ENCODE measurements around the gene FBLN5.
"Not testable (repeated sequence)": the region's sequence is repeated elsewhere in the genome, so short reads cannot be mapped to it uniquely, and the experiment has no call there.

The FBLN5 gene

GRCh38 chr14:91857614-91858013 is 89.9 kb downstream of the FBLN5 start:
- no peak for DNase-seq

- no peak for DNase-seq
Measured at GRCh38 chr14:91854327-91854934, 93.1 kb downstream of the FBLN5 start.

GRCh38 chr14:91851563-91851962 is 95.9 kb downstream of the FBLN5 start:
- no peak for DNase-seq

GRCh38 chr14:91848504-91849001 is 98.9 kb downstream of the FBLN5 start:
- DNase-seq = no peak

- no peak for DNase-seq
Measured at GRCh38 chr14:91847693-91848092, 99.8 kb downstream of the FBLN5 start.

- no peak for DNase-seq
Measured at GRCh38 chr14:91845652-91846051, 101.8 kb downstream of the FBLN5 start.

GRCh38 chr14:91845056-91845455 is 102.4 kb downstream of the FBLN5 start:
- DNase-seq = not testable (repeated sequence)

- no peak for DNase-seq
Measured at GRCh38 chr14:91844029-91844428, 103.5 kb downstream of the FBLN5 start.

- no peak for DNase-seq
Measured at GRCh38 chr14:91843437-91843836, 104.1 kb downstream of the FBLN5 start.

GRCh38 chr14:91841065-91841464 is 106.4 kb downstream of the FBLN5 start:
- DNase-seq = no peak

GRCh38 chr14:91839749-91840148 is 107.7 kb downstream of the FBLN5 start:
- no peak for DNase-seq

- no peak for DNase-seq
Measured at GRCh38 chr14:91837076-91837475, 110.4 kb downstream of the FBLN5 start.

GRCh38 chr14:91835920-91836843 is 111.3 kb downstream of the FBLN5 start:
- peak; percentile 74 for DNase-seq

- DNase-seq = no peak
Measured at GRCh38 chr14:91835197-91835919, 112.1 kb downstream of the FBLN5 start.

GRCh38 chr14:91834571-91834970 is 112.9 kb downstream of the FBLN5 start:
- DNase-seq = no peak

GRCh38 chr14:91831337-91831736 is 116.2 kb downstream of the FBLN5 start:
- peak; percentile 66 for DNase-seq

GRCh38 chr14:91830777-91831176 is 116.7 kb downstream of the FBLN5 start:
- peak; percentile 86 for DNase-seq

- DNase-seq = no peak
Measured at GRCh38 chr14:91829511-91829910, 118.0 kb downstream of the FBLN5 start.

GRCh38 chr14:91827746-91828145 is 119.7 kb downstream of the FBLN5 start:
- no peak for DNase-seq

All from NCI-H526 treated with DMSO at 0.1 percent for 48 hours (cell line).